Tibial nerve (tissue), 4 donors: Measurements from ENCODE around the gene EBF3. TPM values are rescaled to one million over a fixed set of nuclear protein-coding genes. Genes with fewer than 3 reads are reported as not detected.
A peak's percentile ranks its signal among the peaks of the same experiment; 100 is the strongest.

Source experiments
- DNase-seq, 2 donors: peaks; one replicate each; pipeline ENCODE4 v3.0.0-alpha.2; 2019; ENCODE audit warnings: low spot score in 2 of 2
- H3K27ac ChIP-seq, 4 donors: fragments of 200-600 bp; sonication (generic) in 3 of 4; one replicate each; pipeline ENCODE4 v1.5.1; 2017 to 2019; ENCODE audit warnings: mild to moderate bottlenecking in 1 of 4
- H3K27me3 ChIP-seq, 2 donors: fragments of 200-600 bp; sonication (generic) in 1 of 2; one replicate each; pipeline versions ENCODE4 v1.5.1 to v1.6.0; 2017 to 2019
- H3K36me3 ChIP-seq, 3 donors: fragments of 200-600 bp; sonication (generic); one replicate each; pipeline ENCODE4 v1.5.1; 2018 to 2019
- H3K4me1 ChIP-seq, 4 donors: fragments of 200-600 bp; sonication (generic) in 3 of 4; one replicate each; pipeline ENCODE4 v1.5.1; 2017 to 2019
- H3K4me3 ChIP-seq, 4 donors: fragments of 200-600 bp; sonication (generic) in 3 of 4; one replicate each; pipeline ENCODE4 v1.5.1; 2017 to 2019; ENCODE audit warnings: mild to moderate bottlenecking in 1 of 4, moderate library complexity in 1 of 4
- H3K9me3 ChIP-seq, 4 donors: fragments of 200-600 bp; sonication (generic) in 3 of 4; one replicate each; pipeline ENCODE4 v1.5.1; 2017 to 2019
- EP300 ChIP-seq, 2 donors: sonication (generic); formaldehyde crosslinking; IDR thresholded peaks; one replicate each; pipeline ENCODE4 v1.6.1; 2017; ENCODE audit warnings: antibody characterized with exemption in 2 of 2, mild to moderate bottlenecking in 1 of 2
- POLR2A ChIP-seq, 2 donors: fragments of 450-650 bp; IDR thresholded peaks; one replicate each; pipeline ENCODE4 v1.6.1; 2017; ENCODE audit warnings: antibody characterized with exemption in 2 of 2, mild to moderate bottlenecking in 2 of 2, moderate library complexity in 2 of 2
- WGBS, 2 donors: methylation state at CpG; one replicate each; pipeline ENCODE4 v1.1.5; 2018; 5-methylcytosine and 5-hydroxymethylcytosine counted together
- total RNA-seq, 4 donors: library from RNA; depleted of rRNA; stranded (reverse); fragments of >200 nt; gene quantifications; one replicate each; pipeline ENCODE4 v1.1.0, GENCODE V29; 2016
- TF ChIP-seq, protein P1 (sequence below), 5 experiments: fragments of 200-600 bp in 3 of 5; fragments of 450-650 bp in 2 of 5; sonication (generic) in 3 of 5; IDR thresholded peaks; one replicate each; pipeline ENCODE4 v1.5.1; 2016 to 2019; ENCODE audit warnings: antibody characterized with exemption in 5 of 5, mild to moderate bottlenecking in 3 of 5, moderate library complexity in 2 of 5

The EBF3 gene
- total RNA-seq, 4 donors from 2014 or later = 27.3 to 41.0 (median 31.2) TPM

DNA sequence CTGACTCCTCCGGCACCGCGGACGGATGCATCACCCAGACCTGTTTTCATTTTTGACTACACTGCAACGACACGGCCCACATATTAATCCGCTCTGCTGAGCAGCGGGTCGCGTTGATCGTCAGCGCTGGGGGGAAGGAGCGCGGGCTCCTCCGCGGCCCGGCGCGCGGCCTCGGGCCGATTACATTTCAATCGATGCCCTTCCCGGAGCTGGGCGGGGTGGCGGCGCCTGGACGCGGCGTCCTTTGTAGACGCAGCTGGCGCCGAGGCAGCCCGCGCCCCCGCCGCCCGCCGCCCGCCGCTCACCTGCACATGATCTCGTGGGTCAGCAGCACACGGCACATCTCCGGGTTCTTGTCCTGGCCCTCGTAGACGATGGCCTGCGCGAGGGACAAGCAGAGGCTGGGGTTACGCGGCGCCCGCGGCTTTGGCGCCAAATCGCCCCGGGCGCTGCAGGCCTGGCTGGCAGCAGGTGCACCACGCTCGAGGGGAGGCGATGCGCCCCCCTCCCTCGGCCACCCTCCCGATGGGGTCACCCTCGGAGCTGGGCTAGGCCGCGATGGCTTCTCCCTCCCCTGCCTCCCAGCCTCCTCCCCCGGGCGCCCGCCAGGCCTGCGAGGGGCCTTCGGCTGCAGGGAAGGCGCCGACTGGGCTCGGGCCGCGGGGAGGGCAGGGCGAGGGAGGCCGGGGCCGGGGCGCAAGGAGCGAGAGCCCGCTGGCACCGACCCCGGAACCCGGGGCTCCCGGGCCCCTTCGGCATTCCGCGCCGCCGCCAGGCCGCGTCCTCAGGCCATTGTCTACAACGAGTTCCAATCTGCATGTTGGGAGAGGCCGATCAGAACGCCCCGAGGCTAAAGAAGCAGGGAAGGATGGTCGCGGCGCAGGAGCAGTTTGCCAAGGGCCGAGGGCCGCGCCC, 5.2 kb downstream of the EBF3 start:
- Histone ChIP-seq H3K27ac (peak overlapping the region; percentile 60 to 89 (median 78)), H3K4me1 (peaks cover 0 to 50% (median 17%) of the 10 kb centered on the region in 4 donors), H3K9me3 (no peaks in the 10 kb centered on the region), H3K36me3 (no peaks in the 10 kb centered on the region), H3K4me3 (peak overlapping the region; percentile 25 to 71 (median 40)), H3K27me3 (peaks cover 0 to 86% of the 10 kb centered on the region in 2 donors)
- TF ChIP-seq EP300 (IDR thresholded peaks at IDR 0.05) (no peak), POLR2A (IDR thresholded peaks at IDR 0.05) (no peak)
- TF ChIP-seq, protein P1, sequence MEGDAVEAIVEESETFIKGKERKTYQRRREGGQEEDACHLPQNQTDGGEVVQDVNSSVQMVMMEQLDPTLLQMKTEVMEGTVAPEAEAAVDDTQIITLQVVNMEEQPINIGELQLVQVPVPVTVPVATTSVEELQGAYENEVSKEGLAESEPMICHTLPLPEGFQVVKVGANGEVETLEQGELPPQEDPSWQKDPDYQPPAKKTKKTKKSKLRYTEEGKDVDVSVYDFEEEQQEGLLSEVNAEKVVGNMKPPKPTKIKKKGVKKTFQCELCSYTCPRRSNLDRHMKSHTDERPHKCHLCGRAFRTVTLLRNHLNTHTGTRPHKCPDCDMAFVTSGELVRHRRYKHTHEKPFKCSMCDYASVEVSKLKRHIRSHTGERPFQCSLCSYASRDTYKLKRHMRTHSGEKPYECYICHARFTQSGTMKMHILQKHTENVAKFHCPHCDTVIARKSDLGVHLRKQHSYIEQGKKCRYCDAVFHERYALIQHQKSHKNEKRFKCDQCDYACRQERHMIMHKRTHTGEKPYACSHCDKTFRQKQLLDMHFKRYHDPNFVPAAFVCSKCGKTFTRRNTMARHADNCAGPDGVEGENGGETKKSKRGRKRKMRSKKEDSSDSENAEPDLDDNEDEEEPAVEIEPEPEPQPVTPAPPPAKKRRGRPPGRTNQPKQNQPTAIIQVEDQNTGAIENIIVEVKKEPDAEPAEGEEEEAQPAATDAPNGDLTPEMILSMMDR (IDR thresholded peaks at IDR 0.05) = no peak
- 3 to 4% methylated on average over 31 to 71 of the region's 103 CpGs for WGBS, 2 donors
- DNase-seq = no peak

DNA sequence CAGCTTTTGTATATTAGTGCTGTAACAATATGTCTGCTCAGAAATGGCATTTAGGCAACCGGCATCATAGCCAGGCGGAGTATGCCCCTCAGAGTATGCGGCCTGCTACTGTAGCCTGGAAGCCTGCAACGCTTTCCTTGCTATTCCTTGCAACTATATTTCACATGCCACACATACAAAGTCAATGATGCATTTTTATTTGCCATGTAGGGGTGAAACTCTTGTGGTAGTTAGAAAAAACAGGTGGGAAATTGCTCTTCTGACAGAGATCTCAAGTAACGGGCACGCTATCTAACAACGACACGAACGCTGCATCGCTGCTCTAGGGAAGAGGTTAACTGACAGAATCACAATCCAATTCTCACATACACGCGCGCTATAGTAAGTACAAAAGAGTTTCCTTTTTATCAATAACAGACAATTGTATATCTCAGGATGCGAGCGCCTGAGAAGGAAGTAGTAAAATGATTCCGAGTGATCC, 5.9 kb downstream of the EBF3 start:
- TF ChIP-seq EP300 (IDR thresholded peaks at IDR 0.05) (peak in 1 of 2 donors; percentile 58), POLR2A (IDR thresholded peaks at IDR 0.05) (no peak)
- TF ChIP-seq, protein P1 (IDR thresholded peaks at IDR 0.05) = peak in 3 of 5 experiments; percentile 20 to 27 (median 21)
- H3K27me3 ChIP-seq = peaks cover 0 to 86% of the 10 kb centered on the region in 2 donors
- WGBS, 2 donors = 9 to 11% methylated on average over 16 of the region's 16 CpGs
- H3K9me3 ChIP-seq = no peaks in the 10 kb centered on the region
- DNase-seq = no peak
- peaks cover 0 to 54% (median 17%) of the 10 kb centered on the region in 4 donors for H3K4me1 ChIP-seq
- H3K27ac ChIP-seq = peak overlapping the region in 3 of 4 donors; percentile 73 to 89 (median 83)
- peak overlapping the region; percentile 25 to 71 (median 40) for H3K4me3 ChIP-seq
- H3K36me3 ChIP-seq = no peaks in the 10 kb centered on the region

DNA sequence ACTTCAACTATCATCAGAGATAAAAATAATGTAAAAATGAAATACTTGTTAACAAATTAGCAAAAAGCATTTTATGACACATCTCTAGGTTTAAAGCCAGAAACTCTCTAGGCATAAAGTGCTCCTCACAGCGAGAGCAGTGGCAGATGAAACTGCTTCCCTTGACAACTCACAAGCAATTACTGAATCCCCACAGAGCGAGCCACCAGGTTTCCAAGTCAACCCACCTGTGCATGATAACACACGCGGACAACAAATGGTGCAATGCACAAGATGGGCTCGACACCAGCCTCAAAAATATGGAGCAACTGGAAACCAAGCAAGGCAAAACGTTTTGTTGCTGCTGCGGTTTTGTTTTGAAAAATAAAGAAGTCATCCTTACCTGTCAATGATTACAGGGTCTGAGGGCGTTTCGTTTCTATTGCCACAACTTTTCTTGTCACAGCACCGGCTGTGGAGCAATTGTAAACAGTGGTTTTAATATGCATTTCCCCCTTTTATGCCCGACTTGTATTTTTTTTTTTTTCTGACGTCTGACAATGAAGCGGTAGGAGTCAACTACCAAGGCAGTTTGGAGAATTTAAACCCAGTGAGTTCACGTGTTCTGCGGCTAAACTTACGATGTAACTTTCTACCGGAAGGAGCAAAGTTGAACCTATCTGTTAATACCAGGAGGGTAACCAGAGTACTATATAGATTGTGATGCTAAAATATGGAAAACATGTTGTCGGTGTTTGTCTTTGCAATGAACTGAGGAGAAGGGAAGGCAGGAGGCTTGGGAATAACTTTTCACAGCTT, 7.0 kb downstream of the EBF3 start:
- Histone ChIP-seq H3K9me3 (no peaks in the 10 kb centered on the region), H3K27me3 (peaks cover 0 to 77% of the 10 kb centered on the region in 2 donors), H3K4me3 (peak overlapping the region in 1 of 4 donors; percentile 71), H3K4me1 (peaks cover 0 to 54% (median 12%) of the 10 kb centered on the region in 4 donors), H3K27ac (peak overlapping the region in 2 of 4 donors; percentile 83 to 89), H3K36me3 (no peaks in the 10 kb centered on the region)
- no peak for DNase-seq
- TF ChIP-seq EP300 (IDR thresholded peaks at IDR 0.05) (no peak), POLR2A (IDR thresholded peaks at IDR 0.05) (no peak)
- TF ChIP-seq, protein P1 (IDR thresholded peaks at IDR 0.05) = no peak
- 13 to 17% methylated on average over 18 of the region's 18 CpGs for WGBS, 2 donors

DNA sequence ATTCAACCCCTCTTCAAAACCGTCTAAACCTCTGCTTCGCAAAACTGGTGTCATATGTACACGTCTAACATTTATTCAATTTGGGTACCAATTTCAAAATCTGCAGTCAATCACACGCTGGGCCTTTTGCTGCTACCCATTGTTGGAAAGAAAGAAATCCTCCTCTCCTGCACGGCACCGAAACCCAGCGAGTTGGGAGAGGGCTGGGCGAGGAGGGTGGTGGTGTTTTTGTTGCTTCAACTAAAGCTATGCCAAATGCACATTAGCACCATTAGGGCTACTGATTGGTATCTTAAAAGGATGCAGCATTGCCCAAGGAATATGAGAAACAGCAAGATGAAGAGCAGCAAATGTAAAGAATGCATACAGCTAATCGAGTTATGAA, 7.8 kb downstream of the EBF3 start:
- Histone ChIP-seq H3K4me3 (peak overlapping the region in 1 of 4 donors; percentile 19), H3K9me3 (no peaks in the 10 kb centered on the region), H3K27me3 (peaks cover 0 to 69% of the 10 kb centered on the region in 2 donors), H3K27ac (peak overlapping the region in 3 of 4 donors; percentile 6 to 89 (median 79)), H3K4me1 (peaks cover 0 to 62% (median 12%) of the 10 kb centered on the region in 4 donors), H3K36me3 (no peaks in the 10 kb centered on the region)
- TF ChIP-seq POLR2A (IDR thresholded peaks at IDR 0.05) (no peak), EP300 (IDR thresholded peaks at IDR 0.05) (no peak)
- TF ChIP-seq, protein P1 (IDR thresholded peaks at IDR 0.05) = no peak
- WGBS, 2 donors = 17 to 27% methylated on average over 9 of the region's 9 CpGs
- no peak for DNase-seq
